Naive thymus-derived CD8-positive, alpha-beta T cell (primary cell): ENCODE data around the gene RPRD2. TPM values are rescaled to one million over a fixed set of nuclear protein-coding genes. Genes with fewer than 3 reads are reported as not detected.

Source experiments
- ATAC-seq, 2 donors: fragments of 150-1000 bp; cut with Tn5 transposase in 1 of 2; sonication (Bioruptor Pico), chemical (Tn5 transposase) in 1 of 2; 1 replicate in 1 of 2; 2 replicates in 1 of 2; pipeline ENCODE4 v1.10.0; 2021; ENCODE audit warnings: mild to moderate bottlenecking in 2 of 2, moderate library complexity in 2 of 2
- POLR2A ChIA-PET: fragments of 350-600 bp; sonication (Branson Sonifier 250); formaldehyde crosslinking; loops from one replicate; lab custom pipeline; 2021; ENCODE audit warnings: antibody characterized with exemption; lab: Charles Lee
- DNase-seq, 10 donors: peaks; one replicate each; pipeline versions ENCODE4 v3.0.0 to v3.0.0-alpha.2; 2020 to 2022
- H3K27ac Mint-ChIP-seq, 10 donors: one replicate each; pipeline ENCODE4 v1.8.0; 2020 to 2022; ENCODE audit warnings: mild to moderate bottlenecking in 10 of 10, mixed read lengths in 10 of 10, moderate library complexity in 4 of 10, inconsistent platforms in 1 of 10
- H3K27me3 Mint-ChIP-seq, 5 donors: one replicate each; pipeline ENCODE4 v1.8.0; 2021 to 2022; ENCODE audit warnings: mixed read lengths in 5 of 5
- H3K36me3 Mint-ChIP-seq, 3 donors: one replicate each; pipeline ENCODE4 v1.8.0; 2020 to 2022; ENCODE audit warnings: mixed read lengths in 3 of 3, mild to moderate bottlenecking in 2 of 3, inconsistent platforms in 1 of 3
- H3K4me1 Mint-ChIP-seq, 4 donors: one replicate each; pipeline ENCODE4 v1.8.0; 2021 to 2022; ENCODE audit warnings: mixed read lengths in 4 of 4
- H3K4me3 Mint-ChIP-seq, 10 donors: one replicate each; pipeline ENCODE4 v1.8.0; 2020 to 2022; ENCODE audit warnings: mild to moderate bottlenecking in 10 of 10, mixed read lengths in 10 of 10, moderate library complexity in 6 of 10, inconsistent platforms in 1 of 10
- H3K9me3 Mint-ChIP-seq, 9 donors: one replicate each; pipeline ENCODE4 v1.8.0; 2020 to 2022; ENCODE audit warnings: mixed read lengths in 9 of 9, mild to moderate bottlenecking in 3 of 9, inconsistent platforms in 1 of 9, moderate library complexity in 1 of 9
- polyA plus RNA-seq, 3 donors: library from polyadenylated mRNA; unstranded; fragments of 300-500 nt; fragmentation: Illumina TruSeq; gene quantifications; one replicate each; pipeline ENCODE4 v1.2.3, GENCODE V29; 2021
- total RNA-seq, 8 experiments: library from RNA in 2 of 8; stranded (reverse) in 2 of 8; gene quantifications; one replicate each; pipeline ENCODE4 v1.2.3 and lab custom pipeline; 2021 to 2026

RPRD2 gene
- total and polyA plus RNA-seq, 5 experiments from 2014 or later: 22.5 to 65.1 (median 40.5) TPM

- H3K4me1 Mint-ChIP-seq: peaks cover 0 to 2% (median under 1%) of the 10 kb centered on the region in 4 donors
- H3K36me3 Mint-ChIP-seq: peaks cover 0 to 36% (median 14%) of the 10 kb centered on the region in 3 donors
- no peaks in the 10 kb centered on the region for H3K9me3 Mint-ChIP-seq
- H3K27ac Mint-ChIP-seq: peak overlapping the region in 1 of 10 donors; percentile 43
- no peak overlapping the region for H3K4me3 Mint-ChIP-seq
- POLR2A ChIA-PET: no interaction called here
- ATAC-seq (no peak), DNase-seq (no peak)
- no peaks in the 10 kb centered on the region for H3K27me3 Mint-ChIP-seq
Observed at GRCh38 chr1:150508982-150509381, 145.0 kb downstream of the RPRD2 start.

- DNase-seq: no peak
- H3K27me3 Mint-ChIP-seq: no peaks in the 10 kb centered on the region
- H3K9me3 Mint-ChIP-seq: no peaks in the 10 kb centered on the region
- H3K27ac Mint-ChIP-seq: peak overlapping the region in 1 of 10 donors; percentile 32
- POLR2A ChIA-PET: no interaction called here
- peaks cover 0 to 11% (median 7%) of the 10 kb centered on the region in 3 donors for H3K36me3 Mint-ChIP-seq
- H3K4me3 Mint-ChIP-seq: peak overlapping the region in 1 of 10 donors; percentile 18
- H3K4me1 Mint-ChIP-seq: peaks cover 10 to 16% (median 14%) of the 10 kb centered on the region in 4 donors
- ATAC-seq: no peak
Observed at GRCh38 chr1:150511551-150511950, 147.6 kb downstream of the RPRD2 start.

GRCh38 chr1:150511985-150512660, 148.2 kb downstream of the RPRD2 start:
- DNase-seq (no peak), ATAC-seq (no peak)
- H3K4me3 Mint-ChIP-seq: peak overlapping the region in 1 of 10 donors; percentile 18
- H3K27me3 Mint-ChIP-seq: no peaks in the 10 kb centered on the region
- POLR2A ChIA-PET: no interaction called here
- peak overlapping the region in 2 of 10 donors; percentile 29 to 32 for H3K27ac Mint-ChIP-seq
- H3K9me3 Mint-ChIP-seq: no peaks in the 10 kb centered on the region
- peaks cover 0 to 5% (median 2%) of the 10 kb centered on the region in 3 donors for H3K36me3 Mint-ChIP-seq
- H3K4me1 Mint-ChIP-seq: peaks cover 10 to 19% (median 18%) of the 10 kb centered on the region in 4 donors

- Mint-ChIP-seq H3K27ac (no peak overlapping the region), H3K36me3 (peaks cover 0 to 2% (median 1%) of the 10 kb centered on the region in 3 donors), H3K4me1 (peaks cover 12 to 24% (median 19%) of the 10 kb centered on the region in 4 donors), H3K27me3 (no peaks in the 10 kb centered on the region), H3K4me3 (no peak overlapping the region), H3K9me3 (no peaks in the 10 kb centered on the region)
- POLR2A ChIA-PET: interaction anchor here (0.6 kb wide), 1 partner anchor 9 kb away, joined by 3 read pairs; no protein-coding TSS in a partner anchor
- no peak for ATAC-seq
- no peak for DNase-seq
Observed at GRCh38 chr1:150512846-150513245, 148.9 kb downstream of the RPRD2 start.

GRCh38 chr1:150513351-150513791, 149.4 kb downstream of the RPRD2 start:
- H3K4me3 Mint-ChIP-seq: peak overlapping the region in 3 of 10 donors; percentile 5 to 82 (median 50)
- H3K4me1 Mint-ChIP-seq: peaks cover 12 to 24% (median 19%) of the 10 kb centered on the region in 4 donors
- peak overlapping the region in 1 of 10 donors; percentile 29 for H3K27ac Mint-ChIP-seq
- ATAC-seq (no peak), DNase-seq (no peak)
- POLR2A ChIA-PET: interaction anchor here (0.6 kb wide), 1 partner anchor 9 kb away, joined by 3 read pairs; no protein-coding TSS in a partner anchor
- H3K9me3 Mint-ChIP-seq: no peaks in the 10 kb centered on the region
- H3K27me3 Mint-ChIP-seq: no peaks in the 10 kb centered on the region
- peaks cover 0 to 2% (median 0%) of the 10 kb centered on the region in 3 donors for H3K36me3 Mint-ChIP-seq

- peaks cover 0 to 2% (median 0%) of the 10 kb centered on the region in 3 donors for H3K36me3 Mint-ChIP-seq
- peak overlapping the region in 4 of 10 donors; percentile 59 to 92 (median 80) for H3K27ac Mint-ChIP-seq
- DNase-seq (no peak), ATAC-seq (no peak)
- H3K9me3 Mint-ChIP-seq: no peaks in the 10 kb centered on the region
- H3K27me3 Mint-ChIP-seq: no peaks in the 10 kb centered on the region
- H3K4me1 Mint-ChIP-seq: peaks cover 12 to 24% (median 19%) of the 10 kb centered on the region in 4 donors
- H3K4me3 Mint-ChIP-seq: peak overlapping the region; percentile 82 to 94 (median 92)
- POLR2A ChIA-PET: interaction anchor here (2.4 kb wide), 1 partner anchor 27 kb away, joined by 11 read pairs; the partner anchor contains the start of gene TARS2
Observed at GRCh38 chr1:150514260-150514659, 150.3 kb downstream of the RPRD2 start.

GRCh38 chr1:150514913-150515327, 151.0 kb downstream of the RPRD2 start:
- POLR2A ChIA-PET: interaction anchor here (0.8 to 2.4 kb wide), 8 partner anchors 11 to 298 kb away, joined by 3 to 13 read pairs (median 6); partner anchors contain the start of genes ENSA, MCL1, RPRD2 and TARS2
- DNase-seq: no peak
- H3K4me1 Mint-ChIP-seq: peaks cover 12 to 24% (median 19%) of the 10 kb centered on the region in 4 donors
- ATAC-seq: no peak
- peak overlapping the region; percentile 89 to 94 (median 93) for H3K4me3 Mint-ChIP-seq
- no peaks in the 10 kb centered on the region for H3K27me3 Mint-ChIP-seq
- H3K27ac Mint-ChIP-seq: peak overlapping the region in 9 of 10 donors; percentile 51 to 95 (median 87)
- no peaks in the 10 kb centered on the region for H3K9me3 Mint-ChIP-seq
- peaks cover 0 to 2% (median 0%) of the 10 kb centered on the region in 3 donors for H3K36me3 Mint-ChIP-seq

GRCh38 chr1:150515328-150516049, 151.5 kb downstream of the RPRD2 start, which contains the start of gene FALEC:
Gene FALEC (plus strand): TSS chr1:150515752.
- H3K9me3 Mint-ChIP-seq: no peaks in the 10 kb centered on the region
- peak within 1 kb of the TSS; percentile 89 to 94 (median 93) for H3K4me3 Mint-ChIP-seq
- POLR2A ChIA-PET: interaction anchor here (0.8 to 2.4 kb wide), 12 partner anchors 10 to 297 kb away, joined by 3 to 13 read pairs (median 6); partner anchors contain the start of genes ENSA, MCL1, RPRD2 and TARS2
- DNase-seq (peak; percentile 81 to 93 (median 88)), ATAC-seq (peak; percentile 98)
- peaks cover 0 to 2% (median 0%) of the 10 kb centered on the region in 3 donors for H3K36me3 Mint-ChIP-seq
- H3K4me1 Mint-ChIP-seq: peaks cover 12 to 22% (median 19%) of the 10 kb centered on the region in 4 donors
- H3K27ac Mint-ChIP-seq: peak within 1 kb of the TSS; percentile 48 to 95 (median 87)
- no peaks in the 10 kb centered on the region for H3K27me3 Mint-ChIP-seq

- no peaks in the 10 kb centered on the region for H3K27me3 Mint-ChIP-seq
- H3K4me1 Mint-ChIP-seq: peaks cover 12 to 22% (median 19%) of the 10 kb centered on the region in 4 donors
- H3K27ac Mint-ChIP-seq: peak overlapping the region; percentile 46 to 87 (median 80)
- H3K9me3 Mint-ChIP-seq: no peaks in the 10 kb centered on the region
- H3K36me3 Mint-ChIP-seq: peaks cover 0 to 2% (median 0%) of the 10 kb centered on the region in 3 donors
- ATAC-seq (peak; percentile 13 to 18), DNase-seq (peak in 1 of 10 donors; percentile 7)
- POLR2A ChIA-PET: interaction anchor here (0.6 to 2.4 kb wide), 12 partner anchors 10 to 297 kb away, joined by 3 to 13 read pairs (median 4); partner anchors contain the start of genes ENSA, MCL1, RPRD2 and TARS2
- peak overlapping the region; percentile 89 to 94 (median 93) for H3K4me3 Mint-ChIP-seq
Observed at GRCh38 chr1:150516050-150516591, 152.2 kb downstream of the RPRD2 start.

- peak overlapping the region in 9 of 10 donors; percentile 1 to 87 (median 81) for H3K27ac Mint-ChIP-seq
- DNase-seq: peak in 1 of 10 donors; percentile 17
- peaks cover 12 to 22% (median 19%) of the 10 kb centered on the region in 4 donors for H3K4me1 Mint-ChIP-seq
- no peak for ATAC-seq
- no peaks in the 10 kb centered on the region for H3K36me3 Mint-ChIP-seq
- H3K4me3 Mint-ChIP-seq: peak overlapping the region; percentile 89 to 94 (median 93)
- no peaks in the 10 kb centered on the region for H3K9me3 Mint-ChIP-seq
- POLR2A ChIA-PET: interaction anchor here (0.6 to 2.4 kb wide), 10 partner anchors 11 to 508 kb away, joined by 3 to 13 read pairs (median 6); partner anchors contain the start of genes ENSA, RPRD2 and TARS2
- no peaks in the 10 kb centered on the region for H3K27me3 Mint-ChIP-seq
Observed at GRCh38 chr1:150516616-150517015, 152.7 kb downstream of the RPRD2 start.

- peaks cover 4 to 12% (median 7%) of the 10 kb centered on the region in 4 donors for H3K4me1 Mint-ChIP-seq
- H3K9me3 Mint-ChIP-seq: no peaks in the 10 kb centered on the region
- DNase-seq: no peak
- H3K27ac Mint-ChIP-seq: no peak overlapping the region
- H3K4me3 Mint-ChIP-seq: no peak overlapping the region
- no peaks in the 10 kb centered on the region for H3K27me3 Mint-ChIP-seq
- ATAC-seq: no peak
- POLR2A ChIA-PET: interaction anchor here (0.6 to 0.9 kb wide), 4 partner anchors 38 to 758 kb away, joined by 3 to 5 read pairs (median 3); no protein-coding TSS in a partner anchor
- no peaks in the 10 kb centered on the region for H3K36me3 Mint-ChIP-seq
Observed at GRCh38 chr1:150521196-150521968, 157.4 kb downstream of the RPRD2 start.
